ENCODE measurements around the gene NPIPA5. TPM values are rescaled to one million over a fixed set of nuclear protein-coding genes. Genes with fewer than 3 reads are reported as not detected.
"Not testable (repeated sequence)": the region's sequence is repeated elsewhere in the genome, so short reads cannot be mapped to it uniquely, and the experiment has no call there.

NPIPA5 gene
- total RNA-seq, 1 donor from 2014 or later, result 5.0 TPM

- not testable (repeated sequence) for H3K27ac Mint-ChIP-seq; H3K9me3 Mint-ChIP-seq; H3K4me3 Mint-ChIP-seq; DNase-seq (ENCODE audit: extremely low spot score, unreplicated experiment); H3K36me3 Mint-ChIP-seq; H3K27me3 Mint-ChIP-seq; H3K4me1 Mint-ChIP-seq (ENCODE audit: unreplicated experiment)
Measured at GRCh38 chr16:15337974-15338605, 40.0 kb downstream of the NPIPA5 start.

- not testable (repeated sequence) for H3K36me3 Mint-ChIP-seq; H3K27me3 Mint-ChIP-seq; H3K27ac Mint-ChIP-seq; H3K4me1 Mint-ChIP-seq (ENCODE audit: unreplicated experiment); H3K4me3 Mint-ChIP-seq; H3K9me3 Mint-ChIP-seq; DNase-seq (ENCODE audit: extremely low spot score, unreplicated experiment)
Measured at GRCh38 chr16:15335609-15336008, 42.5 kb downstream of the NPIPA5 start.

GRCh38 chr16:15333969-15334368 lies 44.1 kb downstream of the NPIPA5 start:
- H3K4me1 Mint-ChIP-seq (ENCODE audit: unreplicated experiment); H3K27me3 Mint-ChIP-seq; DNase-seq (ENCODE audit: extremely low spot score, unreplicated experiment); H3K9me3 Mint-ChIP-seq; H3K27ac Mint-ChIP-seq; H3K36me3 Mint-ChIP-seq; H3K4me3 Mint-ChIP-seq: not testable (repeated sequence)

GRCh38 chr16:15330978-15331377 lies 47.1 kb downstream of the NPIPA5 start:
- H3K27ac Mint-ChIP-seq; H3K36me3 Mint-ChIP-seq; H3K4me3 Mint-ChIP-seq; DNase-seq (ENCODE audit: extremely low spot score, unreplicated experiment); H3K27me3 Mint-ChIP-seq; H3K9me3 Mint-ChIP-seq; H3K4me1 Mint-ChIP-seq (ENCODE audit: unreplicated experiment): not testable (repeated sequence)

- H3K4me3 Mint-ChIP-seq; H3K9me3 Mint-ChIP-seq; H3K27me3 Mint-ChIP-seq; H3K27ac Mint-ChIP-seq; H3K4me1 Mint-ChIP-seq (ENCODE audit: unreplicated experiment); H3K36me3 Mint-ChIP-seq; DNase-seq (ENCODE audit: extremely low spot score, unreplicated experiment): not testable (repeated sequence)
Measured at GRCh38 chr16:15324954-15325353, 53.1 kb downstream of the NPIPA5 start.

- not testable (repeated sequence) for H3K9me3 Mint-ChIP-seq; H3K36me3 Mint-ChIP-seq; H3K27ac Mint-ChIP-seq; DNase-seq (ENCODE audit: extremely low spot score, unreplicated experiment); H3K4me3 Mint-ChIP-seq; H3K4me1 Mint-ChIP-seq (ENCODE audit: unreplicated experiment); H3K27me3 Mint-ChIP-seq
Measured at GRCh38 chr16:15323373-15323772, 54.7 kb downstream of the NPIPA5 start.

GRCh38 chr16:15321221-15321620 lies 56.9 kb downstream of the NPIPA5 start:
- H3K27me3 Mint-ChIP-seq; DNase-seq (ENCODE audit: extremely low spot score, unreplicated experiment); H3K36me3 Mint-ChIP-seq; H3K27ac Mint-ChIP-seq; H3K9me3 Mint-ChIP-seq; H3K4me1 Mint-ChIP-seq (ENCODE audit: unreplicated experiment); H3K4me3 Mint-ChIP-seq: not testable (repeated sequence)

GRCh38 chr16:15314562-15314961 lies 63.5 kb downstream of the NPIPA5 start:
- not testable (repeated sequence) for DNase-seq (ENCODE audit: extremely low spot score, unreplicated experiment); H3K27ac Mint-ChIP-seq; H3K36me3 Mint-ChIP-seq; H3K4me1 Mint-ChIP-seq (ENCODE audit: unreplicated experiment); H3K27me3 Mint-ChIP-seq; H3K9me3 Mint-ChIP-seq; H3K4me3 Mint-ChIP-seq

Other genes starting within 250 kb of the NPIPA5 start
- gene MPV17L, start 17.5 kb upstream of the NPIPA5 start, total RNA-seq (ENCODE audit: low replicate concordance), result 7.6 and 11.5 TPM in 2 replicates
- 5.2 and 26.4 TPM in 2 replicates for gene BMERB1, start 56.3 kb upstream of the NPIPA5 start, total RNA-seq (ENCODE audit: low replicate concordance)

All from type B pancreatic cell (in vitro differentiated cells).